HT-29 (cell line): ENCODE results near the gene TMEM254. TPM values are rescaled to one million over a fixed set of nuclear protein-coding genes. Genes with fewer than 3 reads are reported as not detected.
"Not testable (repeated sequence)": the region's sequence is repeated elsewhere in the genome, so short reads cannot be mapped to it uniquely, and the experiment has no call there.

Experiments
- DNase-seq: peaks from one replicate; pipeline ENCODE4 v3.0.0-alpha.2; 2015; ENCODE audit warnings: low spot score
- total RNA-seq: library from RNA; depleted of rRNA; stranded (reverse); fragments of >200 nt; shearing (Covaris generic); gene quantifications from 2 replicates; pipeline ENCODE4 v1.2.3, GENCODE V29; 2014

Gene TMEM254
- total RNA-seq, 1 experiment from 2014 or later = 3.1 TPM

- no peak for DNase-seq
These were observed 2.7 kb upstream of the TMEM254 start for GRCh38 chr10:80075781-80076180.

DNA sequence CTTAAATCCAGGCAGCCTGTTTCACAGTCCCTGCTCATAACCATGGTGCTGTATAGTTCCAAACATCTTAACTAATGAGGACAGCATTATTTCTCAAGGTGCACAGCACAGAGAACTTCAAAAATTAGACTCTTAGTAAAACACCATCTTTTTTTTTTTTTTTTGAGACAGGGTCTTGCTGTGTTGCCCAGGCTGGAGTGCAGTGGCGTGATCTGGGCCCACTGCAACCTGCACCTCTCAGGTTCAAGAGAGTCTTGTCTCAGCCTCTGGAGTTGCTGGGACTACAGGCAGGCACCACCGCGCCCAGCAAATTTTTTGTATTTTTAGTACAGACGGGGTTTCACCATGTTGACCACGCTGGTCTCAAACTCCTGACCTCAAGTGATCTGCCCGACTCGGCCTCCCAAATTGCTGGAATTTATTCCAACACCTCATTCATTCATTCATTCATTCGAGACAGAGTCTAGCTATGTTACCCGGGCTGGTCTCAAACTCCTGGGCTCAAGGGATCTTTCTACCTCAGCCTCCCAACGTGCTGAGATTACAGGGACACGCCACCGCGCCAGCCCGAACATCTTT, 507 bp upstream of the TMEM254 start:
- DNase-seq = no peak

DNA sequence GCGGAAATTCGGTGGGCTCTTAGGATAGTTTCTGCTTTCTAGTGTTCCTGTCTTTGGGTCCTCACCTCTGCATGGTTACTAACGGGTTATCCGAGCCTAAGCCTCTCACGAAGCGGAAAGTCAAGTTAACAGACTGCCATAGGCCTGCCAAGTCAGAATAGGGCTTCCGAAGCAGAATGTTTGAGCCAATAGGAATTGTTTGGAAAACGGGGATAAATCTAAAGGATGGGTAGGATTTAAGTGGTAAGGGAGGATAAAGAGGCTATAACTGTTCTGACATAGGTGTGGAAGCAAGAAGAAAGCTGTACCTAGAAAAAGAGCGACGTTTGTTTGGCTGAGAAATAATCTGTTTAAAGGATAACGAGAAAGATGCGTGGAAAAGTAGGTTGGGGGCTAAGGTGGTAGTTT, 851 bp downstream of the TMEM254 start:
- DNase-seq = no peak

GRCh38 chr10:80081026-80081425, 2.6 kb downstream of the TMEM254 start:
- DNase-seq = no peak

DNA sequence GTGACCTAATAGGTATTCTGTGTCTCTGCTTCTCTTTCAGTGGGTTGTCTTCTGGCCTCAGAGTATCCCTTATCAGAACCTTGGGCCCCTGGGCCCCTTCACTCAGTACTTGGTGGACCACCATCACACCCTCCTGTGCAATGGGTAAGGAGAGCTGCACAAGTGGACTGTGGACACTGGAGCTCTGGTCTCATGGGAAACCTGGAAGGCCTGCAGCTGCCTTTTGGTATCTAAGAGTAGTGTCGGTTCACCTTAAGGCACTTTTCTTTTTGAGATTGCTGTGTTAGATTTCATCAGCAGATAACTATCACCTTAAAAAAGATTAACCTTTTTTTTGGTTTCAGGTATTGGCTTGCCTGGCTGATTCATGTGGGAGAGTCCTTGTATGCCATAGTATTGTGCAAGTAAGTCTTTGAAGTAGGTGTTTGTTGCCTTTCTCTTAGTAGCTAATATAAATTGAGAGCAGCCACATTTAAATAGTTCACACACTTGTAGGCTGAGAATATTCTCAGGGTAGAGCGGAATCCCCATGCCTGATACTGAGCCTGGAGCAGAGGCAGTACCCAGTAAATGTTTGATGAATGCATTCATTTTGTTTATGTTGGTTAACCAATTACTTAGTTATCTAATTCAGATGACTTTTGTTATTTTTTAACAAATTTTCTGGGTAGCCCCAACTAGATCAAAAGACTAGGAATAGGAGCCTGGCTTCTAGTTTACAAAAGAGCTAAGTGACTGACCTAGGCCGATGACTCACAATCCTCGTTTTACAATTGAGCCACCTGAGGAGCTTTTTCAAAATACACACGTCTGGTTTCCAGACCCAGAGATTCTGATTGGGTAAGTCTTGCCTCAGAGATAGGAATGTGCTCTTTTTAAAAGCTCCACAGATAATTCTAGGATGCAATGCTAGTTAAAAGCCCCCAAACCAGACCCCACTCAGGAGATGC, 3.6 kb downstream of the TMEM254 start:
- no peak for DNase-seq

GRCh38 chr10:80090121-80090520, 11.7 kb downstream of the TMEM254 start:
- no peak for DNase-seq

- DNase-seq = no peak
These were observed 15.8 kb downstream of the TMEM254 start for GRCh38 chr10:80094231-80094630.

DNA sequence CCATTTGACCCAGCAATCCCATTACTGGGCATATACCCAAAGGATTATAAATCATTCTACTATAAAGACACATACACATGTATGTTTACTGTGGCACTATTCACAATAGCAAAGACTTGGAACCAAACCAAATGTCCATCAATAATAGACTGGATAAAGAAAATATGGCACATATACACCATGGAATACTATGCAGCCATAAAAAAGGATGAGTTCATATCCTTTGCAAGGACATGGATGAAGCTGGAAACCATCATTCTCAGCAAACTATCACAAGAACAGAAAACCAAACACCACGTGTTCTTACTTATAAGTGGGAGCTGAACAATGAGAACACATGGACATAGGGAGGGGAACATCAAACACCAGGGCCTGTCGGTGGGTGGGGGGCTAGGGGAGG, 19.8 kb downstream of the TMEM254 start:
- not testable (repeated sequence) for DNase-seq

DNA sequence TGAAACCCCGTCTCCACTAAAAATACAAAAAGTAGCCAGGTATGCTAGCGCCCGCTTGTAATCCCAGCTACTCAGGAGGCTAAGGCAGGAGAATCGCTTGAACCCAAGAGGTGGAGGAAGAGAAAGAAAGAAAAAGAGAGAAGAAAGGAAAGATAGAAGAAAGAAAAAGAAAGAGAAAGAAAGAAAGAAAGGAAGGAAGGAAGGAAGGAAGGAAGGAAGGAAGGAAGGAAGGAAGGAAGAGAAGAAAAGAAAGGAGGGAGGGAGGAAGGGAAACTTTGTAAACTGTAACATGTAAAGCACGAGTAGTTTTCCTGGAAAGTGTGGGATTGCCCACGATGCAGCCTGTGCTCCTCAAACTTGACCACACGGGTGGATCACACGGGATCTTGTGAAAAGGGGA, 20.8 kb downstream of the TMEM254 start:
- DNase-seq = not testable (repeated sequence)

GRCh38 chr10:80100116-80100515, 21.7 kb downstream of the TMEM254 start:
- no peak for DNase-seq

GRCh38 chr10:80100861-80101695, 22.6 kb downstream of the TMEM254 start:
- no peak for DNase-seq

GRCh38 chr10:80104066-80104926, 25.8 kb downstream of the TMEM254 start:
- no peak for DNase-seq

DNA sequence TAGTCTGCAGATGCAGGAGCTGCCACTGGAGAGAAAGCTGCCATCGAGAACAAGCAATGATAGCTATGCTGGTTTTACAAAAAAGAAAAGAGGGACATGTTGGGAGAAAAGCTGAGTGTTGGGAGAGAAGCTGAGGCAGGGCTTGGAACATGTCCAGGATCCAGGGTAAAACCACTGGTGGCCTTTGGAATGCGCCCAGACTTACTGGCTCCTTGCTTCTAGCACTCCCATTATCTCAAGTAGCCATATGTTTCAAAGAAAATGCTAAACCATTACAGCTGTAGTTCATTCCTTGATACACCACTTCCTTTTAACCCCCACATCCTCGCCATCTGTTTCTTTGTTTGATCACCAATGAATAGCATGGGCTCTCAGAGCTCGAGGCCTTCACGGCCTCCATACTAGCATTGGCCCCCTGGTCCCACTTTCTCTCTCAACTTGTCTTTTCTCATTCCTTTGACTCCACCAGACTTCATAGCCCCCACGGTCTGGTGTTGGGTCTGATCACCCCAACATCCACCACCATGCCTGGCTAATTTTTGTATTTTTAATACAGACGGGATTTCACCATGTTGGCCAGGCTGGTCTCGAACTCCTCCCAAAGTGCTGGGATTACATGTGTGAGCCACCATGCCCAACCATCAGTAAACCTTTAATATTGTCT, 30.2 kb downstream of the TMEM254 start:
- DNase-seq = no peak

GRCh38 chr10:80110986-80111385, 32.5 kb downstream of the TMEM254 start:
- no peak for DNase-seq

GRCh38 chr10:80118669-80119068, 40.2 kb downstream of the TMEM254 start:
- DNase-seq = no peak

DNA sequence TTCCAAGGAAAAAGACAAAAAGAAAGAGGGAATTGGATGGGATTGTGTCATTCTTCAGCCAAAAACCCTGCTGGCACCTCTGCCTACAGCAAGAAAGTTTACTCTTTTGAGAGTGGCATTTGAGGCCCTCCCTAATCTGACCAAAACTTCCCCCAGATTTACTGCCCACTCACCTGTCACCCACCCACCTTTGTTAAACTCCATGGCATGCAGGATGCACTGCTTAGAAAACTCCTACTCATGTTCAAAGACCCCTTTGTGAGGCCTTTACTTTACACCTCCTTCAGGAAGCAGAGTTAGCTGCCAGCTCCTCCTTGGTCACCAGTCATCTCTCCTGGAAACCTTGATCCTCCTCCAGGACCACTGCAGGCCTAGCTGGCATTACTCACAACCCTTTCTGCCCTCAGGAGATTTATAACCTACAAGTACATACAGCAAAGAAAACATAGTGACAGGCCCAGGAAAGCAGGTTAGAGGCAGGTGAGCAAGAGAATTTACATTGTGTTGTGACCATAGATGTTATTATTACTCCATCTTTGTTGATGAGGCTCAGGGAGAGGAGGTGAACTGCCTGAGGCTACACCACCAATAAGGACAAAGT, 43.7 kb downstream of the TMEM254 start:
- no peak for DNase-seq

GRCh38 chr10:80122746-80123145, 44.3 kb downstream of the TMEM254 start:
- DNase-seq = no peak

DNA sequence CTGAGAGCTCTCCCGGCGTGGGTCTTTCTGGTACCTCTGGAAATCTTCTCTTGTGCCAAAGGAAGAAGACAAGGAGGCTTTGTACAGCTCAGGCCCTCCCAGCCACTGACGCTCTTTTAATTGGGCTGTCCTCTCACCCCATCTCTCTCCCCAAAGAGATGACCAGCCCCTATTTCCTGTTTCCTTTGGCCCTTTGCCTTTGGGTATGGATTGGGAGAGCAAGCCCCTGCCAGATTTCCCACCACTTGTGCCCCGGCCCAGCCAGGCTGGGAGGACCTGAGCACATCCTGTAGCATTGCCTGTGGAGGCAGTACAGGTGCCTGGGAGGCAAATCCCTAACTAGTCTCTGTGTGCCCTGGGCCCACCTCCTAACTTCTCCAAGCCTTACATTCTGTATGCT, 48.4 kb downstream of the TMEM254 start:
- DNase-seq = no peak

DNA sequence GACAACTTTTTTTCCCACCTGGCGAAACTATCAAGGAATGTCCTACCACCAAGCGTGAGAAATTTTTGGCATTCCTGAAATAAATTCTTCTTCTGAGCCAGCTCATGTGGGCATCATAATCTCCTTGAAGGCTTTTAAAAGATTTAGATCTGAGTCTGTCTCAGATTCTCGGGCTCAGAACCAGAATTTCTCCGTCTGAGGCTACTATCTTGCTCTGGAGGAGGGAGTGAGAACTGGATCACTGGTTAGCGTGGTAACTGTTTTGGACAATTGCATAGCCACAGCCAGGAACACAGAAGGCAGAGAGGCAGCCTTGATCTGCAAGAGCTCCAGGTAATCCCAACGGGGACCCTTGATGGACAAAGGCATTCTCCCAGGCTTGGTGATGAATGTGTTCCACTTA, 53.0 kb downstream of the TMEM254 start:
- DNase-seq = no peak
